PFSK-1 (cell line): ENCODE data around the gene C9orf57.

Experiments used
- POLR2AphosphoS5 ChIP-seq: IDR thresholded peaks from 2 replicates; pipeline ENCODE4 v1.6.1; 2012; ENCODE audit warnings: low read depth, mild to moderate bottlenecking, control low read depth, low read length, moderate library complexity
- SIN3A ChIP-seq: IDR thresholded peaks from 2 replicates; pipeline ENCODE4 v1.6.1; 2012; ENCODE audit warnings: mild to moderate bottlenecking, low read length, moderate library complexity, borderline replicate concordance; ENCODE audit not compliant: insufficient read depth
- TAF1 ChIP-seq: IDR thresholded peaks from 2 replicates; pipeline ENCODE4 v1.6.1; 2012; ENCODE audit warnings: low read length, control low read depth, borderline replicate concordance; ENCODE audit not compliant: insufficient read depth

GRCh38 chr9:72012646-72013045, 47.8 kb downstream of the C9orf57 start:
- TF ChIP-seq POLR2AphosphoS5 (no peak), SIN3A (no peak), TAF1 (no peak)
